HG02759 (cell line): ENCODE data around the gene DVL1.
"Not testable (repeated sequence)": the region's sequence is repeated elsewhere in the genome, so short reads cannot be mapped to it uniquely, and the experiment has no call there.

Source experiments
- ATAC-seq: cut with Tn5 transposase; IDR thresholded peaks from one replicate; pipeline ENCODE4 v1.9.1; 2021; ENCODE audit warnings: mild to moderate bottlenecking, moderate library complexity; ENCODE audit not compliant: unreplicated experiment

Gene DVL1

GRCh38 chr1:1349256-1350012 lies at the start of gene DVL1:
Gene DVL1 (minus strand): TSS chr1:1349418. CDS start chr1:1349065, 353 bp downstream.
- ATAC-seq: peak; percentile 72

GRCh38 chr1:1398677-1399186 lies 49.5 kb upstream of the DVL1 start:
- ATAC-seq: peak; percentile 18

GRCh38 chr1:1397839-1398523 lies 48.8 kb upstream of the DVL1 start:
- no peak for ATAC-seq

GRCh38 chr1:1395166-1395565 lies 45.9 kb upstream of the DVL1 start:
- ATAC-seq: no peak

- no peak for ATAC-seq
These were observed 44.9 kb upstream of the DVL1 start for GRCh38 chr1:1394116-1394515.

GRCh38 chr1:1393428-1393827 lies 44.2 kb upstream of the DVL1 start:
- ATAC-seq: no peak

GRCh38 chr1:1393014-1393413 lies 43.8 kb upstream of the DVL1 start:
- no peak for ATAC-seq

- ATAC-seq: no peak
These were observed 42.0 kb upstream of the DVL1 start for GRCh38 chr1:1391225-1391624.

GRCh38 chr1:1390675-1391074 lies 41.5 kb upstream of the DVL1 start:
- ATAC-seq: no peak

GRCh38 chr1:1388078-1388472 lies 38.9 kb upstream of the DVL1 start:
- no peak for ATAC-seq

- ATAC-seq: no peak
These were observed 38.2 kb upstream of the DVL1 start for GRCh38 chr1:1387098-1388077.

- no peak for ATAC-seq
These were observed 36.7 kb upstream of the DVL1 start for GRCh38 chr1:1385931-1386330.

GRCh38 chr1:1385339-1385738 lies 36.1 kb upstream of the DVL1 start:
- not testable (repeated sequence) for ATAC-seq

GRCh38 chr1:1381294-1381693 lies 32.1 kb upstream of the DVL1 start:
- ATAC-seq: no peak

- no peak for ATAC-seq
These were observed 31.6 kb upstream of the DVL1 start for GRCh38 chr1:1380860-1381259.

- no peak for ATAC-seq
These were observed 28.5 kb upstream of the DVL1 start for GRCh38 chr1:1377540-1378205.

GRCh38 chr1:1376551-1377226 lies 27.5 kb upstream of the DVL1 start:
- no peak for ATAC-seq

- peak; percentile 87 for ATAC-seq
These were observed 25.9 kb upstream of the DVL1 start, which contains the start of gene AURKAIP1 for GRCh38 chr1:1374929-1375662. Gene AURKAIP1 (minus strand): TSS chr1:1375207. CDS start chr1:1374756, 451 bp downstream.

GRCh38 chr1:1374589-1374928 lies 25.3 kb upstream of the DVL1 start:
- peak; percentile 2 for ATAC-seq
